GM19372 (cell line): ENCODE results near the gene MYO7B.
A peak's percentile ranks its signal among the peaks of the same experiment; 100 is the strongest.

Experiments
- ATAC-seq: cut with Tn5 transposase; IDR thresholded peaks from one replicate; pipeline ENCODE4 v1.9.1; 2021; ENCODE audit warnings: mild to moderate bottlenecking, low read depth, moderate library complexity; ENCODE audit not compliant: unreplicated experiment

MYO7B gene

DNA sequence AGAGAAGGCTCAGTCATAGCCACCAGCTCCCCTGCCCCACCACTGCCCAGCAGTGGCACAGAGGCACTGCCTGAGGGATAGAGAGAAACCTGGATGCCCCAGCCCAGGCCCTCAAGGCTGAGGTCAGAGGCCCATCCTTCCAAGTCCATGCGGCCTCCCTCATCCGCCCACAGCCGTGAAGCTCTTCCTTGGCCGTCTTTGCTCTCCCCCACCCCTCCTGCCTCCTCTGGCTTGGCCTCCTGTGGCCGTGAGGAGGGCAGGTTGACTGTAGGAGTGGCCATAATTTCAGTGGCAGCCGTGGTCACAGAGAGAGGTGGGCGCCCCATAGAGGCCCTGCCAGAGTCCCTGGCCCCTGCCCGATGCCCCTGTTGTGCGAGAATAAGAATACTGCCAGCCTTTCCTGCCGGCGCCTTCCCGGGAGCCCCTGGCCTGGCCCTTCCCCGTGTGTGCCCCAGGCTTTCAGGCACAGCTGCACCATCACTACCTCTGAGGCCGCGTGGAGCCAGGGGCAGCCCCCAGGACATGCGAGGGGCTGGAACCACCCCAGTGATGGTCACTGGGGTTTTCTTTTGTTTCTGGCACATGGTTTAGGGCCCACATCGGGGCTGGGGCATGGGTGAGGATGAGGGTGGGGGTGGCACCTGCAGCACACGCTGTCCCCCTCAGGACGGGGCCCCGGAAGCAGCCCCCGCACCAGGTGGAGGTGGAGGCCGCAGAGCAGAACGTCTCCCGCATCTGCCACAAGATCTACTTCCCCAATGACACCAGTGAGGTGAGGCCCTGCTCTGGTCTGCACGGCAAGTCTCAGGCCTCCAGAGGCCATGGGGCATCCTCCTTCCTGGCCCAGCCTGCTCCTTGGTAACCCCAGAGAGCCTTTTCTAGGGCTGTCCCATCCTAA is 97.4 kb downstream of the MYO7B start:
- ATAC-seq: no peak

DNA sequence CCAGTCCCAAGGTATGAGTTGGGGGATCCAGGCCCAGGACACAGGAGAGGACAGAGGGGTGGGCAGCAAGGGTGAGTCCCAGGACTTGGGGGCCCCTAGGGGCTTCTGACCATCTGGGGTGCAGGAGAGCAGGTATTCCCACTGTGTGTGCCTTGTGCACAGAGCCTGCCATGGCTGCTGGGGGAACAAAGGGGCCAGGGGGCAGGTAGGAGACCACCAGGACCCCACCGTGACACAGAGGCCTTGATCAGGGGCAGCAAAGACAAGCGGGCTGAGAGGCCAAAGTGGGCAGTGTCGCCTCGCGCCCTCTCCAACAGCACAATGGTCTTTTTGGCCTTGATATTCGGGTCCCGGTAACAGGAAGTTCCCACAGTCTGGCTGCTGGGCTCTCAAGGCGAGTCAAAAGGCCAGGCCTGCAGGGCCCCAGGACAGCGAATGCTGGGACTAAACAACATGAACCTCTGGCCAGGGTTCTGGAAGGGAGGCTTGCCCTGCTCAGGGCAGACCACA is 98.1 kb downstream of the MYO7B start:
- no peak for ATAC-seq

DNA sequence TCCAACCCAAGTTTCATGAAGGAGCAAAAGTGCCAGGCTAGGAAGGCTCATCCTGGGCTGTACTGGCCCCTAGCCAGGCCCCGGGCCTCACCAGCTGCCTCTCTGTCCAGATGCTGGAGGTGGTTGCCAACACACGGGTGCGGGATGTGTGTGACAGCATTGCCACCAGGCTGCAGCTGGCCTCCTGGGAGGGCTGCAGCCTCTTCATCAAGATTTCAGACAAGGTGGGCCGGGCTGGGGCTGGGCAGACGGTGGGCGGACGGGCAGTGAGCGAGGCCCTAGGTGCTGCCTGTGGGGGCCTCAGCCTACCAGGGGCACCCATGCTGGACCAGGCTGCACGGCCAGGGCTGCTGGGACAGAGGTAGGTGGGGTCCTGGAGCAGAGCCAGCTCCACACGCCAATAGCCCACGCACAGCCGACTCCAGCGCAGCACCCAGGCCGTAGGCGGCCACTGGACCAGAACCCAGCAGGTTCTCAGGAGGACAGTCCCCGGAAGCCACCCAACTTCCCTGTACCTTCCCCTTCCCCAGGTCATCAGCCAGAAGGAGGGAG is 98.7 kb downstream of the MYO7B start:
- ATAC-seq: no peak

DNA sequence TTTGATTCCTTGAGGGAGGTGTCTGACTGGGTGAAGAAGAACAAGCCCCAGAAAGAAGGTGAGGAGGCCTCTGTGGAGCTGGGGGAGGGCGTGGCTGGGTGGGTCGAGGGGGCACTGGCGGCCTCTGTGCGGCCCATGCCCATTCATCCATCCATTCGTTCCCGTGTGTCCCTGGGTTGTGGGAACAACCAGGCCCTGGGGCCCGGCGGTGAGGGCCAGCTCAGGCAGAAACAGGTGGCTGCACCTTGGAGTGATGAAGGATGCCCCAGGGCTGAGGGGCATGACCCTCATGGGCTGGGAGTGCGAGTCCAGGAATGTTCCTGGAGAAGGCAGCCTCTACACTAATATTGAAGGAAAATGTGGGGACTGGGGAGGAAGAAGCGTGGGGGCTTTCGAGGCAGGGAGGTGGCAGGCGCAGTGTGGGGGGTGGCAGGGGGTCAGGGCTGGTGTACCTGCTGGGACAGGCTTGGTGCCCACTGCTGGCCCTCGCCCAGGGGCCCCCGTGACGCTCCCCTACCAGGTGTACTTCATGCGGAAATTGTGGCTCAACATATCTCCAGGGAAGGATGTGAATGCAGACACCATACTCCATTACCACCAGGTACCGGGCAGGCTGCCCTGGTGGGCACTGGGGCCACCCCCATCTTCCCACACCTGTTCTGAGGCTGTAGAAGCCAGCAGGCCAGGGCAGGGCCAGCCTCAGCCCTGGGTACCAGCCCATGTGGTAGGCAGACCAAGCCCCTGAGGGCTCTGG is 99.3 kb downstream of the MYO7B start:
- no peak for ATAC-seq

DNA sequence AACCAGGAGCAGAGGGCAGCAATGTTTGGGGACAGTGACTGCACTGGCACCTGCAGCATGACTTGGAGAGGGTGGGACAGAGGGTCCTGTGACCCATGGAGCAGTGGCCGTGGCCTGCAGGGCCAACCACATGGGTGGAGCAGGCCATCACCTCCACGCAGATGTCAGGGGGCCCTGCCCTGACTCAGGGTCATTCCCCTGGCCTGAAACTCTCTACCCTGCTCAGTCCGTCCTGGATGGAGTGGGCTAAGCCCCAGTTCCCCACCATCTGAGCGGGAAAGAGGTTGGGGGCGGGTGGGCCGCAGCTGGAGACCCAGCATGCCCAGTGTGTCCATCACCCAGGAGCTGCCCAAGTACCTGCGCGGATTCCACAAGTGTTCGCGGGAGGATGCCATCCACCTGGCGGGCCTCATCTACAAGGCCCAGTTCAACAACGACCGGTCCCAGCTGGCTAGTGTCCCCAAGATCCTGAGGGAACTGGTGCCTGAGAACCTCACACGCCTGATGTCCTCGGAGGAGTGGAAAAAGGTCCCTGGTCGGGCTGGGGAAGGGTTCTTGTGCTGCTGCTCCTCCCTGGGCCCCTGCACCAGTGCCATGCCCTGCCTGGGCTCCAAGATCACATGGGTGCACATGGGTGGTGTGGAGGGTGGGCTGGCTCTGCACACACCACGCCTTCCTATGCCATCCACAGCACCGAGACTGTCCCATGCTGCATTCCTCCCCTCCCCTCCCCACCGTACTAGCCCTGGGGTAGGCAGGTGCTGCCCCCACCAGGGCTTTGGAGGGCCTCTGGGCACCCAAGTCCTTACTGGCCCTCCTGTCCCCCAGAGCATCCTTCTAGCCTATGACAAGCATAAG is 100.1 kb downstream of the MYO7B start:
- no peak for ATAC-seq

DNA sequence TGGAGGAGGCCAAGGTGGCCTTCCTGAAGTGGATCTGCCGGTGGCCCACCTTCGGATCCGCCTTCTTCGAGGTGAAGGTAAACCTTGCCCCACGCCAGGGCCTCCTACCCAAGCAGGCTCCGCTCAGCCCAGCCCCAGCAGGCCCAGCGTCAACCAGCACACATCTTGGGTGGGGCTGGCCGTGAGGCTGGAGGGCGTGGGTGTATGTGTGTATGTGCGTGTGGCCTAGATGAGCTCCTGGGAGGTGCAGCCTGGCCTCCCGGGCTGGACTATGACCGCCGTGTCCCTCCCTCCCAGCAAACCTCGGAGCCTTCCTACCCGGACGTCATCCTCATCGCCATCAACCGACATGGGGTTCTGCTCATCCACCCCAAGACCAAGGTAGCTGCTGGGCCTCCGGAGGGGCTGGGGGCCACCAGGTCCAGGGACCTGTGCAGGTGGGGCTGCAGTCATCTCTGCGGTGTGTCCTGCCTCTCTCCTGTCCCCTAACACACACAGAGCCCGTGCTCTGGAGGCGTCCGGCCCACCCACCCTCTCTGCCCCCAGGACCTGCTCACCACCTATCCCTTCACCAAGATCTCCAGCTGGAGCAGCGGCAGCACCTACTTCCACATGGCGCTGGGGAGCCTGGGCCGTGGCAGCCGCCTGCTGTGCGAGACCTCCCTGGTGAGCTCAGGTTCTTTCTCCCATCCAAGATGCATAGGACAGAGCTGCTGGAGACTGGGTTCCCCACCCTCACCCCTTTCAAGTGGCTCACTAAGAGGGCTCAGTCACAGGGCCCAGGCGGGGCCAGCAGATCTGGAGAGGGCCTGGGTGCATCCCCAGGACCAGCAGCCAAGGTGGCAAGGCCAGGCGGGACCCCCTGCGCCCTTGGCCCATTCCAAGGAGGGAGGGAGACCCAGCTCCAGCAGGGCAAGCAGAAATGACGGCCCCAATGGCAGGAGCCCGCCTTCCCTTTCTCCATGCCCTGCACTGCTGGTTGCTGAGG is 101.1 kb downstream of the MYO7B start:
- ATAC-seq: no peak

DNA sequence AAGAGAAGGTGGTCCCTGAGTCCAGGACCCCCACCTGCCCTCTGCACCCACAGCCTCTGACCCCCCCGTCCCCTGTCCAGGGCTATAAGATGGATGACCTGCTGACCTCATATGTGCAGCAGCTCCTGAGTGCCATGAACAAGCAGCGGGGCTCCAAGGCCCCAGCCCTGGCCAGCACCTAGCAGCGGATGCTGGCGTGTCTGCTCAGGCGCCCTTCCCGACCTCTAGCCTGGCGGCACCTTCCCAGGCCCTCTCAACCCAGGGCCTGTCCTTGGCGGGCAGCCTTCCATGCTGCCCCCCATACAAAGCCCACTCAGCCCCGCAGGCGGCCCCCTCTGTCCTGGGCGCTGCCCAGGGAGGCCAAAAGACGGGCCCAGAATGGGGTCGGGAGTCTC is 101.8 kb downstream of the MYO7B start:
- ATAC-seq: no peak

DNA sequence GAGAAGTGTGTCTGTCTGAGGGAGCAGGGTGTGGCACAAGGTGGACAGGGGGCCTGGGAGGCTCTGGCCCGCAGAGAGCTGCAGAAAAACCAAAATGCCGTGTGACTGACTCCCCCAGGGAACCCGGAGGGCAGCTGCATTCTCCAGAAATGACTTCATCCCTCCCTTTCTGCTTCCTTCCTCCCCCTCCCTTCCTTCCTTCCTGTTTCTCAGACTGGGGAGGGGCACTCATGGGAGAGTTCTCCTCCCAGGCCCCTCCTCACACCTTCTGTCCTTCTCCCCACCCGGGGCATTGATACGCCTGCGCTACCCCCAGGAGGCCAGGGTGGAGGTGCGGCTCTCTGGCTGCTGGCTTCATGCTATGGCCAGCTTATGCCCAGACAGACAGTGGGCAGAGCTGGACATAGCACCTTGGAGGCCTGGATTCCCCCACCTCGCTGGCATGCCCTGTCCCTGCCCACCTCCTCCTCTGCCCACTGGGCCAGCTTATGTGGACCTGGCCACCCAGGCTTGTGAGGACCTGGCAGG is 102.3 kb downstream of the MYO7B start:
- ATAC-seq: no peak

DNA sequence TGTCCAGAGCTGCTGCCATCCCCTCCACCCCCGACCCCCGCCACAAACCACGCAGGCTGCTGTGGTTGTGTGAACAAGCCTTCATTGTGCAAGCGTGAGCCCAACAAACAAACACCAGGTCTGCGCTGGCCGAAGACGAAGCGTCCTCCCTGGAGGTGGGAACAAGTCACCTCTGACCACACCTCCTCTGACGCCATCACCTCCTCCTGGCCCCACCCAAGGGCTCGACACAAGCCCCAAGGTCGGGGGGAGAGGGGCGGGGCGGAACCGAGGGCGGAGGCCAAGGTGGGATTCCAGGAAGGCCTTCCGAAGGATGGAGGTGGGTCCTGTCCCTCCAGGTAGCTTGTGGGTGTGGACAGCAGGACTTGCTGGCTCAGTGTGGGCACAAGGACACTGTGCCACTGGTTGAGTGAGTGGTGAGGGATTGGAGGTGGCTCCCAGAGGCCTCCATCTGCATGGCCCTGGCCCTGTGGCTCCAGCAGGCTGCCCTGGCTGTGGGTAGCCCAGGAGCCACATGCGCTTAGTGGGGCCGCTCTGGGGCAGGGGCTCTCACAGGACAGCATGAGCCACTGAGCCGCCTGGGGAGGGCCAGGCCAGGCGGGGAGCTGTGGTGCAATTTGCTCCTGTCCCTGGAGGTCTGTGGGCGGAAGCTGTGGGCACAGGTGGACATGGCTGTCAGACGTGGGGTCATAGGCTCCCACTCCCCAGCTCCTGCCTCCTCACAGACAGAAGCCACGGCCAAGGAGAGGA is 103.1 kb downstream of the MYO7B start:
- no peak for ATAC-seq

DNA sequence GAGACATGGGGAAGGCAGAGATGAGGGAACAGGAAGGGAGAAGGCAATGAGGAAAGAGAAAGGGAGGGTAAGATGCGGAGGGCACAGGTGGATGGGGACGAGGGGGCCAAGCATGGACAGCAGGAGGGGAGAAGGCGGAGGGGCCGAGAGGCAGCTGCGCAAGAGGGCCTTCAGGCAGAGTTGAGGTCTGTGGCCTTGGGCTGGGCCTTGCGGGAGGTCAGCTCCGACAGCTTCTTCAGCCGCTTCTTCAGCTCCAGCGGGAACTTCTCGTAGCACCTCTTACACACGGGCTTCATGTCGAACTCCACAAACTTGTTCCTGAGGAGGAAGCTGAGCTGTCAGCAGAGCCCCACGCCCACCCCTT is 103.6 kb downstream of the MYO7B start:
- ATAC-seq: no peak

DNA sequence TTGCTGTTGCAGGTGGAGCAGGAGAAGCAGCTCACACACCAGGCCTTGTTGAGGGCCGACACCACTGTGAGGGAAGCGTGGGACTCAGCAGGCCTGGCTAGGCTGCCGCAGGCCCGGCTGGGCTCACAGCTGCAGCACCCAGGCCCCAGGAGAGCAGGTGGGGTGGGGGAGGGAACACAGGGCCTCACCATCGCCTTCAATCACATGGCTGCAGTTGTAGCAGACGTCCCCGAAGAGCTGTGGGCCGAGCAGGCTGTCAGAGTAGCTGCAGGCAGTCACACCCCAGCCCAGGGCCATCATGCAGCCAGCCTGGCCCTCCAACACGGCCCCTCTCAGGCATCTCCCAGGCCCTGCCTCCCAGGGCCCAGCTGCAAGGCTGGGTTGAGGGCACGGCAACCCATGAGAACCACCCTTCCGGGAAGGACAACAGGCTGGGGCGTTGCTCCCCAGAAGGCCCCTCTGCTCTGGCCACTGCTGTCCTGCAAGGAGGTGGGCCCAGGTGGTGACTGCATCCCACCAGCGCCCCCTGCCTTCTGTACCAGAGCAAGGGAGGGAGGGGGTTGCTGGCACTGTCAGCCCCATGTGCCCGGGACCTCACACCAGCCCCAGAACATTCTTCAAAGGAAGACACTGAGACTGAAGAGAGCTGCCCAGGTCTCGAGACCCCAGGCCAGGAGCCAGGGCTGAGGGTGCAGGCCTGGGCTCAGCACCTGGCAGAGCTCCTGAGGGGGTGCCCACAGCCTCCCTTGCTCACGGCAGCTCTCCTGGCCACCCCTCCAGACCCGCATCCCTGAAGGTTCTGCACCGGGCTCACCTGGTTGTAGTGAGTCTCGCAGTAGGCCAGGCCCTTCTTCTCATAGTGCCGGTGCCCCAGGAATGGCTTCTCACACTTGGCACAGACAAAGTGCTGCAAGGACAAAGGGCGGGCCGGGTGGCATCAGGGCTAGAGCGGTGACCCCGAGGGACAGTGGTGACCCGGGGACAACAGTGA is 104.9 kb downstream of the MYO7B start:
- peak; percentile 61 for ATAC-seq

DNA sequence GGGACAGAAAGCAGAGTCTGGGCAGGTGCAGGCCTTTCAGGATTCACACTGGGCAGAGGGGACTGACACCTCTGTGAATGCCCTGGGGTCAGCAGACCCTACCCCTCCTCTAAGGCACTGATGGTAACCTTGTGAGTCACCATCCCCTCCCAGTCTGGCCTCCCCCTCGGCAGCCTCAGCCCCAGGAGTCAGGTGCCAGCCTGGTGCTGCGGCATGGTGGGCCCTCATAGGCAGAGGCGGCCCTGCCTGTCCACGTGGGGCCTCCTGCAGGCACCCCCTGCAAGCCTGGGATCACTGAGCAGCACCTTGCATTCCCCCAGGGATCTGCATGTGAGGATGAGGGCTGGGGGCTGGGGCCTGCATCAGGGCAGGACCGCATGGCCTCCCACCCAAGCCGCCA is 105.7 kb downstream of the MYO7B start:
- ATAC-seq: no peak

DNA sequence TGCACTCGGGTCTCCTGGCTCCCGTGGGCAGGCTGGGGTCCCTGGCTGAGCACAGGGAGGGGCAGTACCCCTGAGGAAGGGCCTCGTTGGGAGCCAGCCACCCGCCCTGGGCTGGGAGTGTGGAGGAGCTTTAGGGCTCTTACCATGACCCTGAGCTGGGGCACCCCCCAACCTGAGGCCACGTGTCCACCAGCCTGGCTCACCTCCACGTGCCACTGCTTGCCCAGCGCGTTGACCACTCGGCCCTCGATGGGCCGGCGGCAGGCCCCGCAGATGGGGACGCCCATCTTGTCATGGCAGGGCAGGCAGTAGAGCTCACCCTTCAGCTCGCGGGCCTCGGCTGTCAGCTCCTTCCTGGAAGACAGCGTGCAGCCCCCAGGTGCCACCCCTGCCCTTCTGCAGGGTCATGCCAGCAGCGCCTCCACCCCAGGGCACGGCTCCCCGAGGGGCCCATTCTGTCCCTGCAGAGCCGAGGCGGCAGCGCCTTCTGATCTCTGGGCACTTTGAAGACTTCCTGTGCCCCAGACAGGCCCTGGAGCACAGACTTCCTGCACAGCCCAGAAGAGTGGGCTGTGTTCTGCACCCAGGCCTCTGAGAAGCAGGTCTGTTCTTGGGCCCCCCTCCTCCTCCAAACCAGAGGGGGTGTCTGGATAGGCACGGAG is 106.5 kb downstream of the MYO7B start:
- ATAC-seq: no peak

DNA sequence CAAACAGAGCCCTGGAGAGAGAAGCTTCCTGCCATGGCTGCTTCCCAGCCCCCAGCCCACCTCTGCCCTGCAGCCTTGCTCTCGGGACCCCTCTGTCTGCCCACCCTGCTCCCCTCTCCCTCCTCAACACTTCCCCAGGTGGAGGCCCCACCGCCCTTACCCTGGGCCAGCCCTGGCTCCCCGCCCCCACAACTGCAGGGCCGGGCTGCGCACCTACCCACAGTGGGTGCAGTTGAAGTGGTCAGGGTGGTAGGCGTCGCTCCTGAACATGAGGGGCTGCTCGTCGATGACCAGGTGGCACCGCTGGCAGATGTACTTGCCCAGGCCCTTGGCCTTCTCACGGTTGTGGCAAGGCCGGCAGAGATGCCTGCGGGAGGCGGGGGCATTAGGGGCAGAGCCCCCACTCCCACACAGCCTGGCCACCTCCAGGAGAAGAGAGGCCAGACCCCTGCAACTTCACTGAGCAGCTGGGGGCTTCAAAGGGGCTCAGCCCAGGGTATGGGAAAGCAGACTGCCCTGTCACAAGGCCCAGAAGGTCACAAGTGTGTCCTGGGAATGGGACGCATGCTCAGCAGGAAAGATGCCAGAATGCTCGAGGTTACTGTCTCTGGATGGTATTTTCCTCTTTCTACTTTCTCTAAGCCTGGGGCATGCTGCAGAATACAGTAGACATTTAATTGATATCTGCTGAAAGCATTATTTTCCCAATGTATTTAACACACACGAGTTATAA is 107.4 kb downstream of the MYO7B start:
- ATAC-seq: no peak

DNA sequence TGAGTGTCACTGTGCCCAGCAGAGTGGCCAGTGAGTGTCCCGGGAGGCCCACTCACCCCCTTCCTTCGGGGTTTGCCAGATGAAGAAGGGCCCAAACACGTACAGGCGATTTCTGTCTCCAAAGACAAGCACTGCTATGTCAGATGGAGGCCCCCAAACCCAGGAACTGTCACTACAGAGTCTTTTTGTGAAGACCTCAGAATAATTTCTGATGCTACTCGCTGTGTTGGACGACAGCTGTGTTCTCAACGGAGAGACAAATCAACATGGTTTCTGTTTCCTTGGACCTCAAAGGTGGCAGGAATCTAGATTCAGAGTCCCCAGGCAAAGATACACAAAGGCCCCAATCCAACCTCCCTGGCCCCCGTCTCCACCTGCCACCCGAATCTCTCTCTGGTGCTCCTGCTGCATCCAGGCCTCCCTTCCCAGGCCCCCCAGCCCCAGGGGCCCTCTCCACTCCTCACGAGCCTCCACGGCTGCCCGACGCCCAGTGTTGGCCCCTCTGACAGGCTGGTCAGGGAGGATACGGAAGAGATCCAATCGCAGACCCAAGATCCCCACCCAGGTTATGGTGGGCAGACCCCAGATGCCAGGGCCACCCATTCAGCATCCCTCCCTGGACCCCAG is 108.1 kb downstream of the MYO7B start:
- ATAC-seq: no peak
